NCI-H69 (cell line): ENCODE results near the gene PLIN1.
A peak's percentile ranks its signal among the peaks of the same experiment; 100 is the strongest.
"Not testable (repeated sequence)": the region's sequence is repeated elsewhere in the genome, so short reads cannot be mapped to it uniquely, and the experiment has no call there.

Experiments used
- DNase-seq: peaks from one replicate; lab custom pipeline; 2025; lab: John Stamatoyannopoulos, UW

Gene PLIN1

GRCh38 chr15:89679212-89679611 lies at the start of gene PLIN1:
Gene PLIN1 (minus strand): TSS chr15:89679367. CDS start chr15:89677489, 1,878 bp downstream.
- DNase-seq: no peak

DNA sequence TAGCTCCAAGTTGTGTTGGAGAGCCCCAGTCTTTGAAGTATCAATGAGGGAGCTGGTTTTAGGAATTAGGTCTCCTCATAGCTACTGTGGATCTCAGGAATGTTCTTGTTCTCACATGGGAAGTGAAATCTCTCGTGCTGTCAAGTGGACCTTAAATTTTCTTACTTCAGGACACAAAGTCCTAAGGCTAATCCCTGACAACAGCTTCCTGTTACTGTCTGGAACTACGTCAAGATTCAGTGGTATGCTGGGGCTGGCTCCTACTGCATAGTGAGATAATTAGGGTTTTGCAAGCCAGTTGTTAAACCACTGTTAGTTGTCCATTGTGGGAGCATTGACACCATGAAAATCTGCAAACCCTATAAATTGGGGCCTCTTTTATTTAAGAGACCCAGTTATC lies 49.1 kb upstream of the PLIN1 start:
- DNase-seq: no peak

- DNase-seq: no peak
These were observed 45.9 kb upstream of the PLIN1 start for GRCh38 chr15:89725064-89725463.

DNA sequence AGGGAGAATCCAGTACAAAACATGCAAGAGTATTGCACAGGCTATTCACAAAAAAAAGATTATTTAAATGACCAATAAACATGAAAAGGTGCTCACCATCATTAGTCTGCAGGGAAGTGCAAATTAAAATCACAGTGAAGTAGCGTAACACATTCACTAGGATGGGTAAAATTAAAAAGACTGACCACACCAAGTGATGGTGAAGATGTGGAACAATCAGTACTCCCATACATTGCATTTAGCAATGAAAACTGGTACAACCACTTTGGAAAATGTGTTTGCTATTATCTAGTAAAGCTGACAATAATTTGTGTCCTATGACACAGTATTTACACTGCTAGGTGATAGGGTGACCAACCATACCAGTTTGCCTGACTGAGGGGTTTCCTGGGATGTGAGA lies 45.5 kb upstream of the PLIN1 start:
- no peak for DNase-seq

GRCh38 chr15:89723031-89723430 lies 43.9 kb upstream of the PLIN1 start:
- DNase-seq: no peak

DNA sequence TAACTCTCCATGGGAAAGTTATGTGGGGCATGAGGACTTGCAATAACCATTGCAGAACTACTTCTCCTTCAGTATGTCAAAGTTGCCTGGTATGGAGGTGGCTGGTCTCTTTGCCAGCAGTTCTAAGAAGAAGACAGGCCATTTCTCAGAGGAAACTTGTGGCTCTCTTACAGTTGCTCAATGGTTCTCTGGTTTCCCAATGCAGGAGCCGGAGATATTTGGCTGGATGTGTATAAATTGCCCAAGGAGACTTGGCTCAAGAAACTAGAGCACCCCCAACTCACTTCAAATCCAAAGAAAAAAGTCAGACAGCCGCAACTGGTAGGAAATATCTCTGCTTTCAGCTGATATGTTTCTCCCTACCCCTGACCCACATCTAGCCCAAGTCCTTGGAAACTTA lies 35.6 kb upstream of the PLIN1 start:
- DNase-seq: no peak

- no peak for DNase-seq
These were observed 28.4 kb upstream of the PLIN1 start for GRCh38 chr15:89707577-89707976.

- no peak for DNase-seq
These were observed 25.2 kb upstream of the PLIN1 start for GRCh38 chr15:89704411-89704810.

- no peak for DNase-seq
These were observed 16.0 kb upstream of the PLIN1 start for GRCh38 chr15:89695198-89695597.

DNA sequence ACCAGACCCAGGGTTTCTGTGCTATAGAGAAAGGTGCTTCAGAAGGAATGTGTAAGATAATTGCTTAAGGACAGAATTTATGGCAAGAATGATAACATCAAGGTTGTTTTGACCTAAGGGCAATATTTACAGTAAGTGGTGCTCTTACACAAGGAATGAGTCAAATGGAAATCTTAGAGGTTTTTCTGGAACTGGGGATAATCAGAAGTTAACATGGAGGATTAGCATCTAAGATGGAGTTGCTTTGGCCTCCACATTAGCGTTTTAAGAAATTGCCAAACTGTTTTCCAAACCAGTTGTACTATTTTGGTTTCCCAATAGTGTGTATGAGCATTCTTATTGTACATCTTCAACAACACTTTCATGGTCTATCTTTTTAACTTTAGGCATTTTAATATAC lies 14.5 kb upstream of the PLIN1 start:
- no peak for DNase-seq

GRCh38 chr15:89693091-89693490 lies 13.9 kb upstream of the PLIN1 start:
- no peak for DNase-seq

DNA sequence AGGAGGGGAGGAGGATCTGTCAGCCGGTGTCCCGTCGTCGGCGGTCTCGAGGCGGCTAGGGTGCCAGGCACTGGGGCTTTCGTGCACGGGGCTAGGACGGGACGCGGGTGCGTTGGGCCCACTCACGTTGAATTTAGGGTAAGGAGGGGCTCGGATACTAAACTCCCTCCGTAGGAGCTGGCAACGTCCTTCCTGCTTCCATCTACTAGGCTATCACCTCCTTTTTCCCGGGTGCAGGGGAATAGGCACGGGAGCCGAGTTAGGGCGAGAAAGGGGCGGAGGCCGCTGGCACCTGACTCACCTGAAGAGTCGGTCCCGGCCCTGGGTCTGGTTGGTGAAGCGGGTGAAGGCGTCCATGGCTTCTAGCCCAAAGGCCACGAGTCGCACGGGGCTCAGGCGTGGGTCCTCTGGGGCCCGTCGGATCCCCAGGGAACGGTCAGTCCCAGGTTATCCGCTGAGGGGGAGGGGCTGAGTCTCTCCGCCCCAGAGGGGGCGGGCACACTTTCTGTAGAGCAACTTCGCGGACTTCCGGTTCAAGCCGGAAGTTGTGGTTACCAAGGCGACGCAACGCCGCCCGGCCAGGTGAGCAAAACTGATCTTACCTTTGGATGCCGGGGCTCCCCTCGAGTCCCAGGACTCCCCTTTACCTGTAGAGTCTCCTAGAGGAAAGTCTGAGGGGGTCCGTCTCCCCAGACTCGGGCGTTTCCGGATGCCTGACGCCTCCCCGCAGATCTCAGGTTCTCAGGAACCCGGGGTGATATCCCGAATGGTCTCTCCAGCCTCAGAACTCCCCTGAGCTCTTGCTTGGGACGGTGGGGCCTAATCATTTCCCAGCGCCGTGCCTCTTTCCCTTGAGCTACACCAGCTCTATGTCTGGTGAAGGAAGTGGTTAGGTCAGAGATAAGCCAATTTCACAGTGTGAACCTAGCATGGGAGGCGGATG lies 11.4 kb upstream of the PLIN1 start, which contains the start of the genes PEX11A and WDR93:
Gene PEX11A, minus strand, starts transcription at position 479 of the 943 bp plus-strand sequence. Its CDS starts 122 bp downstream, at position 357.
Gene WDR93, plus strand, starts transcription at position 536 of the 943 bp plus-strand sequence. CDS start 10,936 bp downstream, outside the sequence.
- peak; percentile 80 for DNase-seq

GRCh38 chr15:89689930-89690275 lies 10.7 kb upstream of the PLIN1 start:
- DNase-seq: not testable (repeated sequence)

GRCh38 chr15:89686522-89686921 lies 7.4 kb upstream of the PLIN1 start:
- DNase-seq: no peak

DNA sequence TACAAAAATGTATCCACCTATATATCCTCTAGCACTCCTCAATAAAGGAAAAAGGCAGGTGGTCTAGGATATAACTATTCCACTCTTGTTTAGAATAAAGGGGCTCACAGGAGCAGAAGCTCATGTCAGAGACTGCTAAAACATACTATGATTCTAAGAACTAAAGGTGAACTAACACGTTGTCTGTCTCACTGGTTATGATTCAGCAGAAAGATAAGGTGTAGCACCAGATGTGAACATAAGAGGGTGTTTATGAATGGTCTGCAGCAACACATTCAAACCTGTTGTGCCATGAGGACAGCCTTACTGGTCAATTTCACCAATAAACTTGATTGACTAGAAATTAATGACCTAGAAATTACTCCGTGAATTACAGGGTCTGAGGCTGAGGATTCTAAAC lies 6.8 kb upstream of the PLIN1 start:
- no peak for DNase-seq

GRCh38 chr15:89681146-89681545 lies 2.0 kb upstream of the PLIN1 start:
- DNase-seq: no peak

DNA sequence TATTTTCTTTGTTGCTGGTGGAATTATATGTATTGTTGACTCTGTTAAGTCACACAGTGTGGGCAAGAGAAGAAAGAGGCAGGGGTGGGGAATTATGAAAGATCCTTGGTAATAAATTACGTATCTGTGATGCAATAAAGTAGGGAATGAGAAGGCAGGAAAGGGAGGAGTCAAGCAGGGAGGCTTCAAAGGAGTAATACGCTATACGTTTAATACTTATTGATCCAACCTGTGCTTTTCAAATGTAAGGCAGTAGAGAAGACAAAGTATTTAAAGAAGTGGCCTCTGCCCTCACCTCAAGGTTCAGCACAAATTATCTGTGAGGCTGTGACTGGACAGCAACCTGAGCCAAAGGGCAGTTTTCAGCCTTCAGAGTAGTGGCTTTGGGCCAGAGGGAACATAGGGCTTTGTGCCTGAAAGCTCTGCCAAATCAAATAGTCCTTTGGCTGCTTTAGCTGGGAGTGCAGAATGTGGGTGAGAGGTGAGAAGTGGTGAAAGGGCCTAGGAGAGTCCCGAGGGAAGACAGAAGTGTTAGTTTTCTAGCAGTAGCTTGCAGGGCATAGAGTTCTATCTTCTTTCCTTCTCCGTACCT lies 1.2 kb upstream of the PLIN1 start:
- no peak for DNase-seq

DNA sequence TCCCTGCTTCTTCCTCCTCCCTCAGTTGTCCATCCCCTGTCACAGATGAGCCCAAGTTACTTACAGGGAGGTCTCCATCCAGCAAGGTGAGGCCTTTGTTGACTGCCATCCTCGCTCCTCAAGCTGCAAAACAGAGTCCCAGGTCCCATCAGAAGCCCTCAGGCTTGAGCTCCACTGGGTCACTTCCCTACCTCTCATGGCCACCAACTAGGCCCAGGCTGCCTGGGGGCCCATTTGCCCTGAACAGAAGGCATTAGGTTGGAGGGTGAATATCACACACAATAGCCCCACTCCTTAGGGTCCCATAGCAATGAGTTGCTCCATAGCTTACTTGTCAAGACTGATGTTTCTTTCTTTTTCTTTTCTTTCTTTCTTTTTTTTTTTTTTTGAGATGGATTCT lies 1.8 kb downstream of the PLIN1 start:
- DNase-seq: no peak

GRCh38 chr15:89675606-89676005 lies 3.6 kb downstream of the PLIN1 start:
- no peak for DNase-seq

DNA sequence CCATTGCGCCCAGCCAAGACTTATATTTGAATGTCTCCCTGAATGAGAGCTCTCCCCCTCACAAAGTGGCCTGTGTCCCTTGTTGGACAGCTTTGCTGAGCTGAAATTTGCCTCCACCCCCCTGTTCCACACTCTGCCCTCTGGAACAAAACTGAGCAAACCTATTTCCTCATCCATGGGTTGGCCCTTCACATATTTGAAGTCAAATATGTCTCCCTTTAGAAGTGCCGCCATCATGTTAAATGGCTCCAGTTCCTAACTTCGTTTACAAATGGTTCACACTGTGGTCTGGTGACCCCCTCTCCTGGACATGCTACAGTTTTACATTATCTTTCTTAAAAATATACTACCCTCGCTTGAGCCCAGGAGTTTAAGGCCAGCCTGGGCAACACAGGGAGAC lies 4.6 kb downstream of the PLIN1 start:
- no peak for DNase-seq

DNA sequence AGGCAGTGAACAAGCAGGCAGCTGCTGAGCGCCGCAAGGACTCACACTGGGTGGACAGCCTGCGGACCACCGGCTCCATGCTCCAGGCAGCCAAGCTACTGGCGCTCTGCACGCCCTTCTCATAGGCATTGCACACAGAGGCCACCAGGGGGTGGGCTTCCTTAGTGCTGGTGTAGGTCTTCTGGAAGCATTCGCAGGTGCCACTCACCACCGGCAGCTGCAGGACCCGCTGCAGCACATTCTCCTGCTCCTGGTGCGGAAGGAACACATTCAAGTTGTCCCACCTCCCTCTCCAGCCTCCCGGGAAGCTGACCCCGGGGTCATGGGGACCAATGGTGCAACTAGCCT lies 6.0 kb downstream of the PLIN1 start:
- peak; percentile 8 for DNase-seq

- DNase-seq: no peak
These were observed 6.7 kb downstream of the PLIN1 start for GRCh38 chr15:89672221-89673164.
